Measurements from ENCODE around the gene TENM3. TPM values are rescaled to one million over a fixed set of nuclear protein-coding genes. Genes with fewer than 3 reads are reported as not detected.

The TENM3 gene
- total and polyA plus RNA-seq, 2 donors (not counting 3 experiments of a cell fraction or from before 2014, with no cell fraction given): 3.2 to 6.2 TPM

GRCh38 chr4:182202650-182203049 lies 40.6 kb upstream of the TENM3 start:
- Histone ChIP-seq H3K4me1 (ENCODE audit: control insufficient read depth, extremely low read depth, insufficient read depth, low read length) (no peaks in the 10 kb centered on the region), H2AFZ (ENCODE audit: low read depth, low read length) (no peak overlapping the region), H3K4me3 (replicated peaks in 1 of 3; ENCODE audit: insufficient read depth in 1 of 3, low read depth in 1 of 3, low read length in 3 of 3) (no peak overlapping the region), H3K9me3 (replicated peaks; ENCODE audit: control insufficient read depth, insufficient read depth, low read length) (no peaks in the 10 kb centered on the region), H3K79me2 (ENCODE audit: control insufficient read depth, insufficient read depth, low read length) (no peaks in the 10 kb centered on the region), H3K4me2 (ENCODE audit: insufficient read depth, low read length) (no peak overlapping the region), H3K9me1 (replicated peaks; ENCODE audit: control insufficient read depth, extremely low read depth, insufficient read depth, low read length) (no peaks in the 10 kb centered on the region), H4K20me1 (replicated peaks; ENCODE audit: control insufficient read depth, extremely low read depth, insufficient read depth, low read length) (no peaks in the 10 kb centered on the region), H3K36me3 (ENCODE audit: control insufficient read depth in 2 of 2, extremely low read depth in 1 of 2, insufficient read depth in 2 of 2, low read length in 2 of 2) (no peaks in the 10 kb centered on the region), H3K27ac (ENCODE audit: insufficient read depth, low read depth, low read length) (no peak overlapping the region), H3K9ac (replicated peaks; ENCODE audit: extremely low read depth, insufficient read depth, low read length) (no peak overlapping the region), H3K27me3 (ENCODE audit: control insufficient read depth in 2 of 2, insufficient read depth in 2 of 2, low read length in 2 of 2) (no peaks in the 10 kb centered on the region)
- dilution Hi-C loops (cut with MboI; ENCODE audit: extremely low pct_ligation_motif_present, low sequenced_read_pairs): no loop called here
- intact Hi-C loops (cut with micrococcal nuclease): no loop called here
- no peak for FAIRE-seq
- DNase-seq (ENCODE audit: low read depth, low spot score): no peak
- POLR2A ChIA-PET: no interaction called here
- CTCF ChIA-PET: no interaction called here
- no peak for TF ChIP-seq MYC (IDR thresholded peaks at IDR 0.05; ENCODE audit: low read depth, low read length)
- no peak for TF ChIP-seq FOS (IDR thresholded peaks at IDR 0.05; ENCODE audit: borderline replicate concordance, insufficient read depth, low read length)
- TF ChIP-seq CTCF (IDR thresholded peaks at IDR 0.05; ENCODE audit: extremely low read depth in 1 of 2, insufficient read depth in 1 of 2, low read depth in 1 of 2, low read length in 2 of 2): no peak
- TF ChIP-seq GATA2 (IDR thresholded peaks at IDR 0.05; ENCODE audit: insufficient read depth, insufficient read length, low read depth, low read length): no peak
- no peak for TF ChIP-seq POLR2AphosphoS5 (IDR thresholded peaks at IDR 0.05; ENCODE audit: insufficient read depth, low read depth, low read length)
- no peak for TF ChIP-seq EZH2 (IDR thresholded peaks at IDR 0.05; ENCODE audit: borderline replicate concordance, low read depth, low read length, severe bottlenecking)
- no peak for TF ChIP-seq POLR2A (IDR thresholded peaks at IDR 0.05; ENCODE audit: low read depth, low read length)
- TF ChIP-seq JUN (IDR thresholded peaks at IDR 0.05; ENCODE audit: borderline replicate concordance, insufficient read depth, insufficient read length, low read depth): no peak
- TF ChIP-seq MAX (IDR thresholded peaks at IDR 0.05; ENCODE audit: insufficient read depth, insufficient read length): no peak
- BruUV-seq (replicated peaks): no TSS peak
